ENCODE data around the gene ACKR3. TPM values are rescaled to one million over a fixed set of nuclear protein-coding genes. Genes with fewer than 3 reads are reported as not detected.

Gene ACKR3
- total RNA-seq, 1 donor, result 18.8 TPM

DNA sequence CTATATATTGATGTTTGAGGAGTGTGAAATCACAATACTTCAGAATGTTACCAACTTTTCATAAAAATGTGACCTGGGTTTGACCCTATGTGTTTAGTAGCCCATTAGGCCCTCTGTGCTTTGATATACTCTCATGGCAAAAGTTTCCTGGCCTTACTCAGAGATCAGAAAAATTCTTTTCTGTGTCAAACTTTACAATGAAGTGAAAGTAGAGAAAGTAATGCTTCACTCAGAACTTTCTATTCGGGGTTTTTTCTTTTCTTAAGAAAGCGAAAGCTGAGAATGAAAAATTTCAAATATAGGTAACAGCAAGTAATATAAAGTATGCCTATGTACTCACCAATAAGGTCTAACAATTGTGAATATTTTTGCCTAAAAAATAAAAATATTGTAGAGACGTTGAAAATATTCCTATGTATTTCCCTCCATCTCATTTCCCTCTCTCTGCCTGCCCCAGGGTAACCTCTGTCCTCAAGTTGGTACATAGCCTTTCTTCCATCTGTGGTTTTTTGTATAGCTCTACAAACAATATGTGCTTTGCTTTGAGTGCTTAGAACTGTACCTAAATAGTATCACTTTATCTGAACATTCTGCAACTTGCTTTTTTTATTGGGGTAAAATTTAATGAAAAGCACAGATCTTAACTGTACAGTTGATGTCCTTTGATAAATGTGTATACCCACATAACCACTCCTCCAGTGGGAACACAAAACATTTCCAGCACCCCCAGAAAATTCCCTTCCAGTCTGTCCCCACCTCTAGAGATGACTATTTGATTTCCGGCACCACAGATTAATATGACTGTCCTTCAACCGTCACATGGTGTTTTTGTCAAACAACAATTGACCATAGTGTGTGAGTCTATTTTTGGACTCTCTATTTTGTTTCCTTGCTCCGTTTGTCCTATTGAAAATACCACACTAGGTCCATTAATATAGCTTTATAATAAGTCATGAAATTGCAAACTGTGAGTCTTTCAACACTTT is 10.3 kb upstream of the ACKR3 start:
- H3K79me2 ChIP-seq (ENCODE audit: insufficient read depth, low read length), result no peaks in the 10 kb centered on the region
- no peak for DNase-seq (ENCODE audit: insufficient read length, low spot score, missing footprints)

DNA sequence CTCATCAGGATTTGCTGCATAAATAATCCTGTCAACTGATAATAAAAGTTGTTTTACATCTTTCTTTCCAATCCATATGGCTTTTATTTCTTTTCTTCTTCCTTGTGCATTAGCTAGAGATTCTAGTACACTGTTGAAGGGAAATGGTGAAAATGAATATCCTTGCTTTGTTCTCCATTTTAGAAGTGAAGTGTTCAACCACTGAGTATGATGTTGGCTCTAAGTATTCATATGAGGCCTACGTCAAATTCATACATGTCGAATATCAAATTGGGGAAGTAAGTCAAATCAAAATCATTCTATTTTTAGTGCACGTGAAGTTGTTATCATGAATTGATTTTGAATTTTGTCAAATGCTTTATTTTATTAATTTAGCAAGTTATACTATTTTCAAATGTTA is 7.8 kb upstream of the ACKR3 start:
- Histone ChIP-seq H3K79me2 (ENCODE audit: insufficient read depth, low read length) (no peaks in the 10 kb centered on the region), H3K4me3 (ENCODE audit: insufficient read depth, low read length) (no peak overlapping the region), H4K20me1 (ENCODE audit: insufficient read depth, low read length) (no peaks in the 10 kb centered on the region), H3K9me3 (ENCODE audit: low read depth, low read length) (no peaks in the 10 kb centered on the region), H3K27ac (ENCODE audit: low read depth, low read length) (no peak overlapping the region), H3K36me3 (ENCODE audit: insufficient read depth, low read length) (no peaks in the 10 kb centered on the region), H3K4me2 (ENCODE audit: insufficient read depth, low read length) (no peak overlapping the region), H2AFZ (ENCODE audit: low read length) (no peak overlapping the region), H3K27me3 (ENCODE audit: insufficient read depth, low read length) (peaks cover 22% of the 10 kb centered on the region), H3K4me1 (ENCODE audit: insufficient read depth, low read length) (no peaks in the 10 kb centered on the region)
- TF ChIP-seq, protein P1, sequence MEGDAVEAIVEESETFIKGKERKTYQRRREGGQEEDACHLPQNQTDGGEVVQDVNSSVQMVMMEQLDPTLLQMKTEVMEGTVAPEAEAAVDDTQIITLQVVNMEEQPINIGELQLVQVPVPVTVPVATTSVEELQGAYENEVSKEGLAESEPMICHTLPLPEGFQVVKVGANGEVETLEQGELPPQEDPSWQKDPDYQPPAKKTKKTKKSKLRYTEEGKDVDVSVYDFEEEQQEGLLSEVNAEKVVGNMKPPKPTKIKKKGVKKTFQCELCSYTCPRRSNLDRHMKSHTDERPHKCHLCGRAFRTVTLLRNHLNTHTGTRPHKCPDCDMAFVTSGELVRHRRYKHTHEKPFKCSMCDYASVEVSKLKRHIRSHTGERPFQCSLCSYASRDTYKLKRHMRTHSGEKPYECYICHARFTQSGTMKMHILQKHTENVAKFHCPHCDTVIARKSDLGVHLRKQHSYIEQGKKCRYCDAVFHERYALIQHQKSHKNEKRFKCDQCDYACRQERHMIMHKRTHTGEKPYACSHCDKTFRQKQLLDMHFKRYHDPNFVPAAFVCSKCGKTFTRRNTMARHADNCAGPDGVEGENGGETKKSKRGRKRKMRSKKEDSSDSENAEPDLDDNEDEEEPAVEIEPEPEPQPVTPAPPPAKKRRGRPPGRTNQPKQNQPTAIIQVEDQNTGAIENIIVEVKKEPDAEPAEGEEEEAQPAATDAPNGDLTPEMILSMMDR (IDR thresholded peaks at IDR 0.05; ENCODE audit: extremely low read depth, low read depth, low read length), result no peak
- no peak for DNase-seq (ENCODE audit: insufficient read length, low spot score, missing footprints)

More for the DNA sequence above, 10.3 kb upstream of the ACKR3 start:
- no peak overlapping the region for H2AFZ ChIP-seq (ENCODE audit: low read length)
- TF ChIP-seq, protein P1 (IDR thresholded peaks at IDR 0.05; ENCODE audit: extremely low read depth, low read depth, low read length), result no peak
- H3K27me3 ChIP-seq (ENCODE audit: insufficient read depth, low read length), result no peaks in the 10 kb centered on the region
- no peaks in the 10 kb centered on the region for H3K4me1 ChIP-seq (ENCODE audit: insufficient read depth, low read length)
- H3K4me3 ChIP-seq (ENCODE audit: insufficient read depth, low read length), result no peak overlapping the region
- no peak overlapping the region for H3K4me2 ChIP-seq (ENCODE audit: insufficient read depth, low read length)
- peaks cover 5% of the 10 kb centered on the region for H3K9me3 ChIP-seq (ENCODE audit: low read depth, low read length)
- no peak overlapping the region for H3K27ac ChIP-seq (ENCODE audit: low read depth, low read length)
- H4K20me1 ChIP-seq (ENCODE audit: insufficient read depth, low read length), result no peaks in the 10 kb centered on the region
- H3K36me3 ChIP-seq (ENCODE audit: insufficient read depth, low read length), result no peaks in the 10 kb centered on the region

DNA sequence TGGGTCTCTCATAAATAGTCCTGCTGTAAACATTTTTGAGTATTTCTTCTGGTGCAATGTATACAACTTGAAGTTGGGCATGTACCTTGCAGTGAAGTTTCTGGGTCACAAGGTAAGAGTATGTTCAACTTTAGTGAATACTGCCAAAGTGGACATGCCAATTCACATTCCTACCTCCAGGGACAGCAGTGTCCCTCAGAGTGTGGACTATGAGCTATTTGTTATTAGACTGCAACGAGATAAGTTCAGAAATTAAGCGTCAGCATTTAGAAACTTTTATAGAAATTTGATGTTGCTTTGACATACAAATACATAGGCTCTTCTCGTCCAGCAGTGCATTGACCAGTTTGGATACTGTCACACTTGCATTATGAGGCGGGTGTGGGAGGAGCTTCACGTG is 7.2 kb upstream of the ACKR3 start:
- Histone ChIP-seq H3K4me2 (ENCODE audit: insufficient read depth, low read length) (no peak overlapping the region), H3K79me2 (ENCODE audit: insufficient read depth, low read length) (no peaks in the 10 kb centered on the region), H3K27me3 (ENCODE audit: insufficient read depth, low read length) (peaks cover 28% of the 10 kb centered on the region), H2AFZ (ENCODE audit: low read length) (no peak overlapping the region), H4K20me1 (ENCODE audit: insufficient read depth, low read length) (no peaks in the 10 kb centered on the region), H3K27ac (ENCODE audit: low read depth, low read length) (no peak overlapping the region), H3K36me3 (ENCODE audit: insufficient read depth, low read length) (no peaks in the 10 kb centered on the region), H3K4me3 (ENCODE audit: insufficient read depth, low read length) (no peak overlapping the region), H3K9me3 (ENCODE audit: low read depth, low read length) (no peaks in the 10 kb centered on the region), H3K4me1 (ENCODE audit: insufficient read depth, low read length) (no peaks in the 10 kb centered on the region)
- TF ChIP-seq, protein P1 (IDR thresholded peaks at IDR 0.05; ENCODE audit: extremely low read depth, low read depth, low read length), result peak; percentile 45
- no peak for DNase-seq (ENCODE audit: insufficient read length, low spot score, missing footprints)

DNA sequence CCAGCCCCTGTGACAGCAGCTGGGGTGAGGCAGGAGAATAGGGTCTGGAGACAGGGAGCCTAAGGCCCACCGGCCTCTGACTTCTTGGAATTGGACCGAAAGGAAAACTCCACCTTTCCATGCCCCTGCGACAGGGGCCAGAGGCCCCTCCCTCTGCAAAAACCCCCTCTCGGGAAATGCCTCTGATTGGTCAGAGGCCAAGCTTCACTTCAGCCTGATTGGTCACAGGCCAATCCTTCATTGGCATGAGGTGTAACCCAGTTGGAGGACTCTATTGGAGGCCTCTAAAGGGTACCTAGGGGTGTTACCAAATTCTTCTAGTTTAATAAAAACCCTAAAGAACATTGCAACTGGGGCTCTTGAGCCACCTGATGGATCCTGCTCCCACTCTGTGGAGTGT is 5.7 kb upstream of the ACKR3 start:
- TF ChIP-seq, protein P1 (IDR thresholded peaks at IDR 0.05; ENCODE audit: extremely low read depth, low read depth, low read length), result no peak
- H3K4me3 ChIP-seq (ENCODE audit: insufficient read depth, low read length), result no peak overlapping the region
- H3K36me3 ChIP-seq (ENCODE audit: insufficient read depth, low read length), result no peaks in the 10 kb centered on the region
- H3K27me3 ChIP-seq (ENCODE audit: insufficient read depth, low read length), result peaks cover 40% of the 10 kb centered on the region
- no peak overlapping the region for H3K4me2 ChIP-seq (ENCODE audit: insufficient read depth, low read length)
- H3K4me1 ChIP-seq (ENCODE audit: insufficient read depth, low read length), result peaks cover 4% of the 10 kb centered on the region
- no peaks in the 10 kb centered on the region for H3K9me3 ChIP-seq (ENCODE audit: low read depth, low read length)
- no peaks in the 10 kb centered on the region for H4K20me1 ChIP-seq (ENCODE audit: insufficient read depth, low read length)
- H3K27ac ChIP-seq (ENCODE audit: low read depth, low read length), result no peak overlapping the region
- no peak for DNase-seq (ENCODE audit: insufficient read length, low spot score, missing footprints)
- H3K79me2 ChIP-seq (ENCODE audit: insufficient read depth, low read length), result no peaks in the 10 kb centered on the region
- no peak overlapping the region for H2AFZ ChIP-seq (ENCODE audit: low read length)
